Stimulated activated CD4-positive, alpha-beta T cell treated with anti-CD3 and anti-CD28 coated beads, TNF-alpha, amount 100 ng/mL, for 1 hour (primary cell): ENCODE measurements around the gene RUNX2.

Experiments used
- DNase-seq, 3 donors: peaks; one replicate each; pipeline ENCODE4 v3.0.0-alpha.2; 2020; ENCODE audit warnings: low read depth in 3 of 3, low spot score in 1 of 3

RUNX2 gene

DNA sequence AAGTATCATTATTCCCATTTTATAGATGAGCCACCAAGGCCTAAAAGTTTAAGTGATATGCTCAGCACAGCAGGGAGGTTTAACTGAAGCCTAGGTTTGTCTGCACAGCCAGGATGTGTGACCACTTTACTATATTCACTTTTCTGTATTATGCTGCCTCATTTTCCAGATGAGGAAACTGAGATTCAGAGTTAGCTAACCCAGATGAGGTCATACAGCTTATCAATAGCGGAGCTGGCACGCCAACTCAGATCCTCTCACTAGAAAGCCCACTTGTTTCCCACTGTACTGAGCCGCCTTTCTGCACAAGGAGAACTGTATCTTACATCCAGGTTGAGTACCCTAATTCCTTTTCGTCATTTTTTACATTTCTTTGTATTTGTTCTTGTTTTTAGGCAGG is 181.3 kb downstream of the RUNX2 start:
- no peak for DNase-seq

- DNase-seq, result no peak
Measured at GRCh38 chr6:45512717-45513116, 184.6 kb downstream of the RUNX2 start.

- no peak for DNase-seq
Measured at GRCh38 chr6:45513213-45513618, 185.1 kb downstream of the RUNX2 start.

GRCh38 chr6:45513843-45514242 is 185.7 kb downstream of the RUNX2 start:
- DNase-seq, result no peak

DNA sequence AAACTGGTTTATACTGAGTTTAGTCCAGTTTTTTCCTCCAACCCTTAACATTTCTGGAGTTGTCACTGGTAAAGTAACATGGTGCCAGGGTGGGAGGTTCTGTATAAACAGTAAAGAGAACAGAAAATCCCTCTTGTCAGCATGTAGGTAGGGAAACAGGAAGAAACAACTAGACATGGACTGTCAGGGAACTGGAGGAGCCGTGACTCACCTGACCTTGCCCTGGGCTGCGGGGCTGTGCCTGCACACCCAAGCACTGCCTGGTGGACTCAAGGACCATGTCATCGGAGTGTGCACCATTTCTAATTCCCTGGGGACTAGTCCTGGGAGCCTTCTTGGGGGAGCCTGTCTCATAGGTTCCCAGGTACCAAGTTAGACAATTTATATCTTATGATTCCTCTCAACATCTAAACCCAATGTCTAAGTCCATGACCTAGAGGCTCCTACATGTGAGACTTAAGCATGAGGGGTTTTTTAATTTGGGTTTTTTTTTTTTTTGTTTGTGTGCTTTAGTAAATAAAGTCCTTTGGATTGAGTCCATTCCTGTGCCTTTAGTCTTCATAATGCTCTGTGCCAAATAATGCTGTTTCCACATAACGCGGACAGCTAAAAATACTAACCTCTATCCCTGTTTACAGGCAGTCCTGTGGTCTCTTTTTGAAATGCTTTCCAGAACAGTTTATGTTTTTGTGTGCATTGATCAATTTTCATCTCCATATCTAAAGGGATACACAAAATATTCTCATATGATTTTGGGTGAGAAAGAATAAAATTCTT is 186.5 kb downstream of the RUNX2 start:
- DNase-seq, result no peak

- no peak for DNase-seq
Measured at GRCh38 chr6:45518013-45518720, 190.0 kb downstream of the RUNX2 start.

DNA sequence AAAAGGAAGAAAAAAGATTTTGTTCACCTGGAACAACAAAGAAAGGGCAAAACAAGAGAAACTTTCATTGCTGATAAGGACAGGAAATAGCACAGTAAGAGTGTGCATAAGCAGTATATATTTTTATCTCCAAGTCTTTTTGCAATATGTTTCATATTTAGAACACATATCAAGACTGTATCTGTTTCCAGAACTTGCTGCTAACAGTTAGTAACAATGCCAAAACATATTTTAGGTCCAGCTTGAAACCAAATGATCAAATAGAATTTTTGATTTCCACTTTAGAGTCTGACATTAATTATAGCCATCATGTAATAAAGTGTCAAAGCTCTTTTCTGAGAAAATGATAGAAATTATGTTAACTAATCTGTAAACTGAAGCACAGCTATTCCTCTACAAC is 193.1 kb downstream of the RUNX2 start:
- DNase-seq, result no peak

DNA sequence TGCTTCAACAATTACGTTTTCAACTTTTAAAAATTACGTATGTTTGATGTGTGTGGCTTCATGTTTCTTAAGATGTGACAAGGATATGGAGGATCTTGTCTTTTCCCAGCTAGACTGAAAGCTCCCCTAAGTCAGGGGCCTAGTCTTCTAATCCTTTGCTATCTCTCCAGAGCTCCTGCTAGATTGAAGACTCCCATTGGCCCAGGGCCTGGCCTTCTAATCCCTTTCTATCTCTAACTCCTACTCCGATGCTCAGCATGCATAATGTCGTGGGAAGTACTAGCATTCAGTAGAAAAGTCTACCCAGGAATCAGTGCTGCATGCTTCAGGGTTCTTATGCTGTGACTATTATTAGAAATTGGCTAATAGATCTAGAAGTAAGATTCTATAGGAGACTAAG is 194.4 kb downstream of the RUNX2 start:
- no peak for DNase-seq

DNA sequence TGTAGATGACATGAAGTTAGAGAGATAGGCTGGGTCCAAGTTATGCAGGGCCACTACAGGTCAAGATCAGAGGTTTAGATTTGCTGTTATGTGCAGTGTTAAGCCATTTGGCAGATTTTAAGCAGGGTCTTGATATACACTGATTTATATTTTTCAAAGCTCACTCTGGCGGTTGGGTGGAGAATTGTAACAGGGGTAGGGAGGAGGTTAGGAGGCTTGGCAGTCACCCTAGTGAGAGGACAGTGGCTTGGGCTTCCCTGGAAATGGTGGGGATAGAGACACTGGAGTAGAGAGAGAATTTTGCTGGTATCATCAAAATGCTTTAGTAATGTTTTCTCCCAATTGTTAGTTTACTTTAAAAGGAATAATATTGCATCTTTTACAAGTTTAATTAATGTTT is 199.1 kb downstream of the RUNX2 start:
- DNase-seq, result no peak

GRCh38 chr6:45531999-45532595 is 204.0 kb downstream of the RUNX2 start:
- DNase-seq, result no peak

- DNase-seq, result no peak
Measured at GRCh38 chr6:45532721-45533210, 204.6 kb downstream of the RUNX2 start.

DNA sequence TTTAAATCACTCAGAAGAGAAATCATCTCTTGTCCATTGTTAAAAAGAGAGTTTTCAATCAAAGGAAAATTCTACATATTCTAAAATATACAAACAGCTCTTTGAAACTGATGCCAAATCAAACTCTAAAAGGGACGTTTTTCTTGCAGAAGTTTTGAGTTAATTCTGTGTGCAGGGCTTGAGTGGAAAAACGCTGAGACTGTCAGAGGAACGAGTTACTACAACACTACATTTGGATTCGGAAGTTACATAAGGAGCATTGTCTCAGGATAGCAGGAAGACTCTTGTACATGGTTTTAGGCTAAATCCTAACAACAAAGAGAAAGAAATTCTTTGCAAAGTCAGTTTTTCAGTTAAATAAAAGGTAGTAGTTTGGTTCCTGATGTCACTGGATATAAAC is 205.3 kb downstream of the RUNX2 start:
- no peak for DNase-seq

DNA sequence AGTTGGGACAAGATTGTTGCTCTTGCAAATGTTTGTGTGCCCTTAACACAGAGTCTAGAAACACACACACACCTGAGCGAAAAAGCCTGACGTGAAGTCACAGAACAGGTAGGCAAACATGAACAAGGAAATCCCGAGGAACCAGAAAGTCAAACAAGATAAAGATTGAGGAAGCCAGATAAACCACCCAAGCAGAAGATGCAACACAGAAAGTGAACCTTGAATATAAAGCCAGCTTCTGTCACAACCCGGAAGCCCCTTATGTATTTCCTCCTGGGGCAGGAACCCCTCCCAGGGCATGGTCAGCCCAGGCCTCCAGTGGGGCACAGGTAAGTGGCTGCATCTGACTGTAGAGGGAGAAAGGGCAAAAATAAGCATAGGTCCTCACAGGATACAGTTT is 207.8 kb downstream of the RUNX2 start:
- no peak for DNase-seq

GRCh38 chr6:45537539-45537938 is 209.4 kb downstream of the RUNX2 start:
- DNase-seq, result no peak

GRCh38 chr6:45538641-45539547 is 210.8 kb downstream of the RUNX2 start:
- no peak for DNase-seq

DNA sequence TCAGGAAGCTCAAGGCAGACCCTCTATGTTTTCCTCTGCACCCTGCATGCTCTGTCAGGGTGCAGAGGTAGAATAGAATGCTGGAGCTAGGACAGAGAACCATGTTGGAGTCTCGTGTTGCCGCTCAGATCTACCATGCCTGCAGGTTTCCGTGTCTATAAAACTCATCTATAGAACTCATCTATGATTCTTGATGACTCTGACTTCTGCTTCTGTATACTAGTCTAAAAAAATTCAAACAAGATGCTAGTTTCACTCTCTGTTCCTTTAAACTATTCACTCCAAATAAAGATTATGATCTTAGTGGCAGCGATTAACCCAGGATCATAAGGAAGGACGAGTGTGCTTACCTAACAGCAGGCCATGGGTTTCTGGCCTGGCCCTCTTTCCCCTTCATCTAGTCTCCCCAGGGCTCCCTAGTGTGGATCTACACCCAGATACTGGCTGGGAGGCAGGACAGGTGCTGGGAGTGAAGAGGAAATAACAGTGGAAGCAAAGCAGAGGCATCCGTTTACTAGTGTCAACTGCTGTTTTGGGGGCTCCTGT is 212.3 kb downstream of the RUNX2 start:
- DNase-seq, result no peak

GRCh38 chr6:45541934-45542333 is 213.8 kb downstream of the RUNX2 start:
- DNase-seq, result no peak

DNA sequence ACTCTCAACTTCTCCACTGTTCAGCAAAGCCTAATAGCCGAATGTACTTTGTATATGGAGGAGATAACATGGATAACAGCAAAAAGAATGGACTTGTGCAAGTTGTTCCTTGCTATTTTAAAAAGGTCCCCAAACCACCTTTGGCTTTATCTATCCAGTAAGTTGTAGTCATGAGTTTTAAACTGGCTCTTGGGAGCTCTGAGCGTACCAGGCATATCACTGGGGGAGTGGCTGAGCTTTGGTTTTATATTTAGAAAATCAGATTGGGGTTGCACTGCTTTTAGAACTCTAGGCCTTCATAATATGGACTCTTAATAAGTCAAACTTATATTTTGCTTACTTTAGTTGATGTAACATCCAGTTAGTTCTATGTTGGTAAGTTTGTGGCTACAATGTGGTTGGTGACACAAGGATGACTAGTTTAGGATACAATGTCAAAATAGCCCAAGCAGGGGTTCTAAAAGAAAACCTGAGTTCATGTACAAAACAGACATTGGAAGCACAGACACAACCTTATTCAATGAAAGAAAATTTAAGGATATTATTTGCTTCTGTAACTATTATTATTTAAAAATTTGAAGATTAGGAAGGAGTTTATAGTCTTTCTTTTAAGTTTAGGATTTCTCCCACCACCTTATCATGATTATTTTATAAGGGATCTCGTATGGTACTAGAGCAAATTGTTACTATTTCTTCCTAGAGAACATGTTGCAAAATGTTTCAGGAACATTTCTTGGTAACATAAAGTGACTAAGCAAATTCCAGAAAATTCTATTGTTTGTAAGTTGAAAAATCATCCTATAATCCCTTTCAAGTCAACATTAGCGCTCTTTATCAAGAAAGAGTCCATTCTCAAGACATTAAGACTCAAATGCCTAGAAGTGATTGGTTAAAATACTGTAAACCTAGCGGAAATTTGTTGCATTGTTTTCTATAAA is 215.4 kb downstream of the RUNX2 start:
- no peak for DNase-seq

GRCh38 chr6:45545416-45545815 is 217.3 kb downstream of the RUNX2 start:
- DNase-seq, result no peak
